ENCODE data around the gene APOBEC3G.

DNA sequence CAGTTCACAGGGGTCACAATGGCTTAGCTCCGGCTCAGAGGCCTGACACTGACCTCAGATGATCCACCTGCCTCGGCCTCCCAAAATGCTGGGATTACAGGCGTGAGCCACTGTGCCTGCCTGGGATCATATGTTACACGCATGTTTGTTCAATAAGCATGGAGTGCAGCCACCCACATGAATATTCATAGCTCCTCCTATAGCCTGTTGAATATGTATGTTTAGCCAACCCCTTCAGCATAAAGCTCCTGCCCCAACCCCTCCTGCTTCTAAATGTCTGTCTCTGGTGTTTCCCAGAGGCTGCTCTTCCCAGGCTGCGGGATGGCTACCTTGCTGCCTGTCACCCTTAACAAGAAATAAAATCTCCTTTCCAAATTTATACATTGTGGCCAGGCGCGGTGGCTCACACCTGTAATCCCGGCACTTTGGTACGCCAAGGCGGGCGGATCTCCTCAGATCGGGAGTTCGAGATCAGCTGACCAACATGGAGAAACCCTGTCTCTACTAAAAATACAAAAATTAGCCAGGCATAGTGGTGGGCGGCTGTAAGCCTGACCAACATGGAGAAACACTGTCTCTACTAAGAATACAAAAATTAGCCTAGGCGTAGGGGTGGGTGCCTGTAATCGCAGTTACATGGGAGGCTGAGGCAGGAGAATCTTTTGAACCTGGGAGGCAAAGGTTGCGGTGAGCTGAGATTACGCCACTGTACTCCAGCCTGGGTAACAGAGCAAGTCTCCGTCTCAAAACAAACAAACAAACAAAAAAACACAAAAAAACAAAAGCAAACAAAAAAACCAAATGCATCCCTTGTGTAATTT lies 37.6 kb upstream of the APOBEC3G start:
- TF ChIP-seq EP300 (IDR thresholded peaks at IDR 0.05) (no peak), POLR2A (IDR thresholded peaks at IDR 0.05; ENCODE audit: low read depth) (no peak)
- TF ChIP-seq, protein P1, sequence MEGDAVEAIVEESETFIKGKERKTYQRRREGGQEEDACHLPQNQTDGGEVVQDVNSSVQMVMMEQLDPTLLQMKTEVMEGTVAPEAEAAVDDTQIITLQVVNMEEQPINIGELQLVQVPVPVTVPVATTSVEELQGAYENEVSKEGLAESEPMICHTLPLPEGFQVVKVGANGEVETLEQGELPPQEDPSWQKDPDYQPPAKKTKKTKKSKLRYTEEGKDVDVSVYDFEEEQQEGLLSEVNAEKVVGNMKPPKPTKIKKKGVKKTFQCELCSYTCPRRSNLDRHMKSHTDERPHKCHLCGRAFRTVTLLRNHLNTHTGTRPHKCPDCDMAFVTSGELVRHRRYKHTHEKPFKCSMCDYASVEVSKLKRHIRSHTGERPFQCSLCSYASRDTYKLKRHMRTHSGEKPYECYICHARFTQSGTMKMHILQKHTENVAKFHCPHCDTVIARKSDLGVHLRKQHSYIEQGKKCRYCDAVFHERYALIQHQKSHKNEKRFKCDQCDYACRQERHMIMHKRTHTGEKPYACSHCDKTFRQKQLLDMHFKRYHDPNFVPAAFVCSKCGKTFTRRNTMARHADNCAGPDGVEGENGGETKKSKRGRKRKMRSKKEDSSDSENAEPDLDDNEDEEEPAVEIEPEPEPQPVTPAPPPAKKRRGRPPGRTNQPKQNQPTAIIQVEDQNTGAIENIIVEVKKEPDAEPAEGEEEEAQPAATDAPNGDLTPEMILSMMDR (IDR thresholded peaks at IDR 0.05): no peak

Data from esophagus muscularis mucosa (tissue), 4 donors.